HG02571 (cell line): ENCODE measurements around the gene RNF128.

ENCODE experiments used
- ATAC-seq: cut with Tn5 transposase; IDR thresholded peaks from one replicate; pipeline ENCODE4 v1.9.1; 2021; ENCODE audit warnings: mild to moderate bottlenecking, moderate library complexity; ENCODE audit not compliant: unreplicated experiment

RNF128 gene, protein sequence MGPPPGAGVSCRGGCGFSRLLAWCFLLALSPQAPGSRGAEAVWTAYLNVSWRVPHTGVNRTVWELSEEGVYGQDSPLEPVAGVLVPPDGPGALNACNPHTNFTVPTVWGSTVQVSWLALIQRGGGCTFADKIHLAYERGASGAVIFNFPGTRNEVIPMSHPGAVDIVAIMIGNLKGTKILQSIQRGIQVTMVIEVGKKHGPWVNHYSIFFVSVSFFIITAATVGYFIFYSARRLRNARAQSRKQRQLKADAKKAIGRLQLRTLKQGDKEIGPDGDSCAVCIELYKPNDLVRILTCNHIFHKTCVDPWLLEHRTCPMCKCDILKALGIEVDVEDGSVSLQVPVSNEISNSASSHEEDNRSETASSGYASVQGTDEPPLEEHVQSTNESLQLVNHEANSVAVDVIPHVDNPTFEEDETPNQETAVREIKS

GRCh38 chrX:106726485-106727437 lies at the start of gene RNF128:
Gene RNF128 (plus strand): TSS chrX:106726701. CDS start chrX:106726914, 213 bp downstream.
- no peak for ATAC-seq

- no peak for ATAC-seq
Measured at GRCh38 chrX:106680716-106681115, 45.8 kb upstream of the RNF128 start.

DNA sequence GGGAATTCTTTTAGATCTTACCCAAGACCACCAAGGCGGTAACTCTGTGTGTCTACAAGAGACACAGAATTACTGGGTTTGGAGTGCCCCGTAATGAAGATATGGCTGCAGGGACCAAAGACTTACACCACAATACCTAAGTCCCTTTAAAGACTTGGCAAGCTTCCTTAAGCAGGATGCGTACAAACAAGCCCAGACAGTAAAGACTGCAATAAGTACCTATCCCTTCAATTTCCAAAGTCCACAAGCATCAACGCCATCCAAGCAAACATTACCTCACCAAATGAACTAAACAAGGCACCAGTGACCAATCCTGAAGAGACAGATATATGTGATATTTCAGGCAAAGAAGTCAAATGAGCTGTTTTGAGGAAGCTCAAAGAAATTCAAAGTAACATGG lies 42.3 kb upstream of the RNF128 start:
- no peak for ATAC-seq

DNA sequence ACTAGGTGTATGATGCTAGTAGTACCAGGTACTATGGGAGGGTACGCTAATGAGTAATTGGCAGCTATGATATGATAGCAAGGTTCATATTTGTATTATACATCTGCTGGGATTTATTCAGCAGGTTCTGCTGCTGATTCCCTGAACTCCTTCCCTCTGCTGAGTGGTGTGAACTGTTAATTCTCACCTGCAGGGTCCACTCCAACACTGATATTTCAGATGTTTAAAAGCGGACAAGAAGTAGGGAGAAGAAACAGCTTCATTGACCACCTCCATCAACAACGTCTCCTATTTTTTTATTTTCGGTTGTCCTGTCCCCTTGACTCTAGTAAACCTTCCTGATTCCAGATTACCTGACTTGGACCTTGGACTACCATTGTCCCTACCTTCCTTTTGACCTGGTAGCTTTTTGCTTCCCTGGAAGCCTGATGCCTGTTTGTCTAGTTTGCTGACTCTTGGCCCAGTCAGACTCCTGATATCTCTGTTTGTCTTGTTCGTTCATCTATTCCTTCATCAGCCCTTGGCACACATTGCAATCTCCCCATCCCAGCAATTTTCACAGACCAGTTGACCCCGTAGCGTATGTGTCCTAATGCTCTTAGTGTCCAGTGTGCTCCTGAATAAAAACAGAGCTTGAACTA lies 34.0 kb upstream of the RNF128 start:
- ATAC-seq, result no peak

DNA sequence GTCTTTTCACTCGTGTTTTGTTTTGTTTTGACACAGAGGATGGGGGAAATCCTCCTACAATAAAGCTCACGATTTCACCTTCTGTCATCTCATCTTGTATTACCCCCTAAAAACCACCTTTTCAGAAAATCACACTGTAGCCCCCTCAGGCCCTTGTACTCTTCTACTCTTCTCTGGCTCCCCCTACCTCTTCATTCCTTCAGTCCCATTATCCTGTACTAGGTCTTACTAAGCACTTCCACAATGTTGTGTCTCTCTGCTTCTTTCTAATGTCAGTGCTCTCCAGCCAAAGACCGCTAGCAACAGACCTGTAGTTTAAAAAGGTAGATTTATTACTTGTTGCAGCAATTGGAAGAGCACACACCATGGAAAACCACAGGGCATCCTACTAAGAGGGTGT lies 30.0 kb upstream of the RNF128 start:
- no peak for ATAC-seq

- ATAC-seq, result no peak
Measured at GRCh38 chrX:106698693-106699092, 27.8 kb upstream of the RNF128 start.

DNA sequence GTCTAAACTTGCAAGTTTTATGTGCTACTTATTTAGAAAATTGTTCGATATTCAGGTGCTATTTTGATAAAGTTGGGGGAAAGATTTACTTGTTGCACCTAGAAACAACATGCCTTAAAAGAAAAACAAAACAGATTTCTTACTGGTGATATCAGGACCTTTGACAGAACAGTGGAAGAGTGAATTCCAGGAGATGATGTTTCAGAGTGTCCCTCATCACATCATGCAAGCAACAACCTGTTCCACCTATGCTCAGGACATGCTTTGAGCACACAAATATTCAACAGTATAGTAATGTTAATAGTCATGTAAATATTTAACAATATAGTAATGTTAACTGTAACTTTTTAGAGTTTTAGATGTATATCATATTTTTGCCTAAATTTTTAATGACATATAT lies 23.9 kb upstream of the RNF128 start:
- ATAC-seq, result no peak

DNA sequence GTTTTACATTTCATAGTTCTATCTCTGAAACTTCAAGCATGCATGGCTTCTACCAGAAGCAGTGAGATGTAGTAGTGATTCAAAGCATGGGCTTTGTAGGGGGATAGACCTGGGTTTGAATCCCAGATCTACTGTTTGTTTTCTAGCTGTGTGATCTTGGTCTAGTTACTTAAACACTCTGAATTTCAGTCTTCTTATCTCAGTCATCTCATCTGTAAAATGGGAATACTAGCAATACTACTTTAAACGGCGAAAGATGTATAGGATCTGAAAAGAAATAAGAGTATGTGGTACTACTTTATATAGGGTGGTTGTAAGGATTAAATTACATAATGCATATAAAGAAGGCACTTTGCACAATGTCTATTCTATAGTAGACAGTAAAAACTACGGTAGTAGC lies 20.0 kb upstream of the RNF128 start:
- no peak for ATAC-seq

DNA sequence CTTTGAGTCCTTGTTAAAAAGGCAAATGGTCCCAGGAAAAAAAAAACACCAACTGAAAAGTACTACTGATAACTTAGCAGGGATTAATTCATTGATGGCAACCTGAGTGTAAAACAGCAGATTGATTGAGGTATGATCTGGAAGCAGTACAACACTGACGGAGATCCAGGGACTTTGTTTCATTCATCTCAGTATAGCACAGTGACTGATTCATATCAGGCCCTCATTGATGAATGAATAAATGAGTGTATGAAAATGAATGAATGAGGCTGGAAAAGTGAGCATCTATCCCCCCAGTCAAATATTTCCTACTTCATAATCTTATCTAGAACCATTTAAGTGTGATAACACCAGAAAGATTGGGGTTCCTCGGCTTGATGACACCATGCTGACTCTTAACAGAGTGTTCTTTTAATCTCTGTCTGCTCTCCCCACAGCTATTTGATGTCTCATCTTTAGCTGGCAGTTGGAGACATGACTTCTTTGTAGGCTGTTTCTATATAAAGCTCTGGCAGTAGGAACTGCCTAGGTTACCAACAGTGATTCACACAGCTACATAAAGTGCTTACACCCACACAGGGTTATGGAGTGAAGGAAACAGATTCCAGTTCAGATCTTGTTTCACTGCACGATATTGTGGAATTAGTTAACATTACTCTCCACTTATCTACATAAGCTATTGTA lies 18.6 kb upstream of the RNF128 start:
- no peak for ATAC-seq

DNA sequence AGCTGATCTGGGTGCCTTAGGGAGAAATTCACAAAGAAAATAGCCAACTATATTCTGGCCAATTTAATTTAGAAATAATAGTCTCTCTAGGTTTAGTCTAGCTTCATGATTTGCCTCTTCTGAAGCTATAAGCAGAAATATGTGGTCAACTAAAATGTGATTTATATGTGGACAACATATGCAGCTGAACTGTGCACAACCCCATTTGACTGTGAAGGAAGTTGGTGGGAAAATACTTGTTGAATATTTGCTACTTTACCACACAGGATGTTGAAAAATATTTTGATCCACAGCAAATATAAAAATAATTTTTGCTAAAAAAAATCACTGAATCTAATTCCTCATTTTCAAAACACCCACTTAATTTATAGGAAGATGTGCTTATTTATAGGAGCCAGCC lies 15.7 kb upstream of the RNF128 start:
- no peak for ATAC-seq

- no peak for ATAC-seq
Measured at GRCh38 chrX:106711375-106711774, 15.1 kb upstream of the RNF128 start.

DNA sequence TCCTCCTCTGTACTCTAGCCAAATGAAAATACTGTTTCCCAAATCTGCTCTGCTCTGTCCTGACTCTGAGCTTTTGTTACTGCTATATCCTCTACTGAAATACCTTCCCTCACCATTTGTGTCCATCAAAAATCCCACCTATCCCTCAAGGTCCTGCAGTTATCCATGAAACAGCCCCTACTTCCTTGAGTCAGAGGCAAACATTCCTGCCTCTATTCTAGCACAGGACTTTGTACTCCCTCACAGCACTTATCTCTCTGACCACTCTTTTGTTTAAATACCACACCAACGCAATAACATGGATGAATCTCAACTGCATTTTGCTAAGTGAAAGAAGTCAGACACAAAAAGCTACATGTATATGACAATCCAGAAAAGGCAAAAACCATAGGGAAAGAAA lies 10.5 kb upstream of the RNF128 start:
- ATAC-seq, result no peak

GRCh38 chrX:106716463-106716862 lies 10.0 kb upstream of the RNF128 start:
- no peak for ATAC-seq

DNA sequence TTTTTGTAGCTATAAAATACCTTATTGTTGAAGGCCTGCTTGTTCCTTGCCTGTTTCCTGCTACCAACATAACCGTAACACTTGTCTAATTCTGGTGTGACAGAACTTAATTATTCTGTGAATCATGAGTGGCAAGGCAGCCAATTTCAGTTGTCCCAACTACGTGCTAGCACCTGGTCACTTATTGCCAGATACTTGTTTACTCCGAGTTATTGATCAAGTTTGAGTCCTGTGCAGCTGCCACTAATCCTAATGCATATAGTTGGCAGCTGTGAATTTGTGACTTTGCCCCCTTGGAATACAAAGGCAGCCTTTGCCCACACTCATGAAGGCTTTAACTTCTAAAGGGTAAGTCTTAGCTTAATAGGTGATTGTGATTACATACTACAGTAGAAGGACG lies 7.8 kb upstream of the RNF128 start:
- no peak for ATAC-seq

- ATAC-seq, result no peak
Measured at GRCh38 chrX:106725931-106726330, 570 bp upstream of the RNF128 start.

DNA sequence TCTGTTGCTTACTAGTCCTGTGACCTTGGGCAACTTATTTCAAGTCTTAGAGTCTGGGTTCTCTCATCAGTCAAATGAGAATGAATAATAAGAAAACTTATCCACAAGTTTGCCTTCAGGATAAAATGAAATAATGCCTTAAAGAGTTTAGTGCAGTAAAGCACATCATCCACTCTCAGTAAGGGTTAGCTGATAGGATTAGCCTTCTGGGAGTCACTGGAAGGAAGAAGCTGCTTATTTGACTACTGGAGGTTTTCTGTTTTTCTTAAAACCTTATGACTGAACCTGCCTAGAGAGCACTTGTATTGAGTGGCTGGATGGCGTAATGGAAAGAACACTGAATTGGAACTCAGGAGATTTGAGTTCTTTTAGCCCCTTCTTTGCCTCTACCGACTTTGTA lies 1.8 kb downstream of the RNF128 start:
- no peak for ATAC-seq

DNA sequence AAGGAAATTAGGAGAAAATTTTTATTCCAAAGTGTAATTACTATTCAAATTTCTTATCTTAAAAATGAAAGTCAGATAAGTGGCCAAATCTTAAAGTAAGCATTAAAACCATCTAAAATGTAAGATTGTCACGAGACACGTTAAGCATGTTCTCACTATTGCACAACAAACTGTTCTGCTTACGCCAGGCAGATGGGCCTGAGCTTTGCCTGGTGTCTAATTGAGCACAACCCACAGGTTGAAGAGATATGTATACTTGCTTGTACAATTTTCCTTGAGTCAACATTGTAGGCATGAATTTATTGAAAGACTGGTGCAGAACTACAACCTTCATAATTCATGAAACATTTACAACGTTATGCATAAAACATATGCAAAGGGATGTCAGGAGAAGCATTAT lies 3.9 kb downstream of the RNF128 start:
- ATAC-seq, result no peak

- no peak for ATAC-seq
Measured at GRCh38 chrX:106731590-106731989, 5.1 kb downstream of the RNF128 start.

GRCh38 chrX:106734827-106735226 lies 8.3 kb downstream of the RNF128 start:
- ATAC-seq, result no peak

GRCh38 chrX:106740193-106740780 lies 13.8 kb downstream of the RNF128 start:
- ATAC-seq, result no peak
